DND-41 (cell line): Measurements from ENCODE around the gene MYL3.

Source experiments
- EZH2 ChIP-seq: IDR thresholded peaks from 3 replicates; pipeline ENCODE4 v1.6.1; 2012; ENCODE audit warnings: borderline replicate concordance, low read depth, mild to moderate bottlenecking, moderate library complexity, low read length, inconsistent platforms; ENCODE audit not compliant: severe bottlenecking
- TF ChIP-seq, protein P1 (sequence below): IDR thresholded peaks from 2 replicates; pipeline ENCODE4 v1.5.1; 2012; ENCODE audit warnings: borderline replicate concordance, low read length, moderate library complexity, mild to moderate bottlenecking; ENCODE audit not compliant: poor library complexity, severe bottlenecking; ENCODE audit errors: extremely low read depth

- TF ChIP-seq, protein P1, sequence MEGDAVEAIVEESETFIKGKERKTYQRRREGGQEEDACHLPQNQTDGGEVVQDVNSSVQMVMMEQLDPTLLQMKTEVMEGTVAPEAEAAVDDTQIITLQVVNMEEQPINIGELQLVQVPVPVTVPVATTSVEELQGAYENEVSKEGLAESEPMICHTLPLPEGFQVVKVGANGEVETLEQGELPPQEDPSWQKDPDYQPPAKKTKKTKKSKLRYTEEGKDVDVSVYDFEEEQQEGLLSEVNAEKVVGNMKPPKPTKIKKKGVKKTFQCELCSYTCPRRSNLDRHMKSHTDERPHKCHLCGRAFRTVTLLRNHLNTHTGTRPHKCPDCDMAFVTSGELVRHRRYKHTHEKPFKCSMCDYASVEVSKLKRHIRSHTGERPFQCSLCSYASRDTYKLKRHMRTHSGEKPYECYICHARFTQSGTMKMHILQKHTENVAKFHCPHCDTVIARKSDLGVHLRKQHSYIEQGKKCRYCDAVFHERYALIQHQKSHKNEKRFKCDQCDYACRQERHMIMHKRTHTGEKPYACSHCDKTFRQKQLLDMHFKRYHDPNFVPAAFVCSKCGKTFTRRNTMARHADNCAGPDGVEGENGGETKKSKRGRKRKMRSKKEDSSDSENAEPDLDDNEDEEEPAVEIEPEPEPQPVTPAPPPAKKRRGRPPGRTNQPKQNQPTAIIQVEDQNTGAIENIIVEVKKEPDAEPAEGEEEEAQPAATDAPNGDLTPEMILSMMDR = peak; percentile 61
- TF ChIP-seq EZH2 = no peak
Measured at GRCh38 chr3:46860017-46860809, 3.0 kb downstream of the MYL3 start.
